CD4-positive, alpha-beta T cell (primary cell): Measurements from ENCODE around the gene OAS3. TPM values are rescaled to one million over a fixed set of nuclear protein-coding genes. Genes with fewer than 3 reads are reported as not detected.

ENCODE experiments used
- ATAC-seq: fragments of 200-7000 bp; cut with Tn5 transposase; one replicate; pipeline ENCODE4 v1.10.0; 2022; ENCODE audit warnings: mild to moderate bottlenecking; ENCODE audit not compliant: poor library complexity
- CTCF ChIA-PET: fragments of 350-600 bp; sonication (Branson Sonifier 250); formaldehyde crosslinking; loops from one replicate; lab custom pipeline; 2021; ENCODE audit warnings: antibody characterized with exemption, inconsistent platforms; lab: Charles Lee
- POLR2A ChIA-PET: fragments of 350-600 bp; sonication (Branson Sonifier 250); formaldehyde crosslinking; loops from one replicate; lab custom pipeline; 2021; ENCODE audit warnings: antibody characterized with exemption, inconsistent platforms; lab: Charles Lee
- DNase-seq, 14 experiments: peaks; one replicate each; pipeline ENCODE4 v3.0.0-alpha.2; 2013 to 2020; ENCODE audit warnings: mixed read lengths in 2 of 14
- H3K27ac ChIP-seq, 2 donors: one replicate each; pipeline versions ENCODE4 v1.5.1 to v1.7.0; 2013; ENCODE audit warnings: low read length in 2 of 2, low read depth in 1 of 2, mild to moderate bottlenecking in 1 of 2
- H3K27me3 ChIP-seq, 2 experiments: 1 replicate in 1 of 2; 2 replicates in 1 of 2; pipeline versions ENCODE4 v1.6.1 to v1.7.0; 2013; ENCODE audit warnings: low read length in 2 of 2, control low read depth in 1 of 2, mild to moderate bottlenecking in 1 of 2, moderate library complexity in 1 of 2; ENCODE audit not compliant: insufficient read depth in 2 of 2, control insufficient read depth in 1 of 2
- H3K36me3 ChIP-seq: one replicate; pipeline ENCODE4 v1.6.1; 2013; ENCODE audit warnings: low read length, control low read depth; ENCODE audit not compliant: insufficient read depth
- H3K4me1 ChIP-seq: one replicate; pipeline ENCODE4 v1.6.1; 2013; ENCODE audit warnings: low read length, control low read depth; ENCODE audit not compliant: insufficient read depth
- H3K4me3 ChIP-seq: one replicate; pipeline ENCODE4 v1.5.1; 2013; ENCODE audit warnings: mild to moderate bottlenecking, low read length, moderate library complexity
- H3K9me3 ChIP-seq, 2 experiments: 1 replicate in 1 of 2; 2 replicates in 1 of 2; pipeline versions ENCODE4 v1.6.1 to v1.7.0; 2013; ENCODE audit warnings: low read length in 2 of 2, mild to moderate bottlenecking in 2 of 2, control low read depth in 1 of 2, moderate library complexity in 1 of 2; ENCODE audit not compliant: control insufficient read depth in 1 of 2, insufficient read depth in 1 of 2
- H3K27ac Mint-ChIP-seq: one replicate; pipeline ENCODE4 v1.8.0; 2020; ENCODE audit warnings: mixed read lengths
- H3K27me3 Mint-ChIP-seq: one replicate; pipeline ENCODE4 v1.8.0; 2021; ENCODE audit warnings: mixed read lengths
- H3K36me3 Mint-ChIP-seq: one replicate; pipeline ENCODE4 v1.8.0; 2021; ENCODE audit warnings: low read depth, mixed read lengths
- H3K4me1 Mint-ChIP-seq: one replicate; pipeline ENCODE4 v1.8.0; 2021; ENCODE audit warnings: low read depth, mixed read lengths
- H3K4me3 Mint-ChIP-seq: one replicate; pipeline ENCODE4 v1.8.0; 2020; ENCODE audit warnings: mild to moderate bottlenecking, mixed read lengths
- H3K9me3 Mint-ChIP-seq: one replicate; pipeline ENCODE4 v1.8.0; 2020; ENCODE audit warnings: mixed read lengths
- CTCF ChIP-seq: fragments of 200-600 bp; IDR thresholded peaks from one replicate; pipeline ENCODE4 v1.8.0; 2022; ENCODE audit warnings: antibody characterized with exemption, mild to moderate bottlenecking
- intact Hi-C, 2 experiments: fragments of 100-400 bp; cut with DNase I in 1 of 2; cut with micrococcal nuclease in 1 of 2; formaldehyde crosslinking; loops; one replicate each; pipeline versions ENCODE4 v1.15.1 to v1.9.0; 2023 to 2025; cut with DNase I, micrococcal nuclease
- total RNA-seq, 174 experiments: library from RNA in 2 of 174; stranded (reverse) in 2 of 174; gene quantifications; one replicate each; pipeline ENCODE4 v1.2.3 and lab custom pipeline; 2021 to 2026

Gene OAS3
- total RNA-seq, 2 experiments from 2014 or later: 13.9 to 14.5 TPM

DNA sequence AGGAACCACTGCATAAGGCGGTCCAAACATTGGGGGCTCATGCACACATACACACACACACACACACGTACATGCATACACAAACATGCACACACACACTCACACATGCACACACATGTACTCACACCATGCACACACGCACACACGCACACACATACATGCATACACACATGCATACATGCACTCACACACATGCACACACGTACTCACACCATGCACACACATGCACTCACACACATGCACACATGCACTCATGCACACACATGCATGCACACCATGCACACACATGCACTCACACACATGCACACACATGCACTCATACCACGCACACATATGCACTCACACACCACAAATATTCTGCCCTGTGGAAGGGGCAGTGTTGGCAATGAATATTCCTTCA lies 62.2 kb downstream of the OAS3 start:
- H3K4me1 ChIP-seq: no peaks in the 10 kb centered on the region
- no peaks in the 10 kb centered on the region for H3K9me3 ChIP-seq
- TF ChIP-seq CTCF: no peak
- H3K4me3 Mint-ChIP-seq: no peak overlapping the region
- POLR2A ChIA-PET: no interaction called here
- H3K27ac Mint-ChIP-seq: no peak overlapping the region
- ATAC-seq: no peak
- no peaks in the 10 kb centered on the region for H3K27me3 Mint-ChIP-seq
- intact Hi-C loops: no loop called here
- no peaks in the 10 kb centered on the region for H3K4me1 Mint-ChIP-seq
- H3K27me3 ChIP-seq: no peaks in the 10 kb centered on the region
- H3K27ac ChIP-seq: no peak overlapping the region
- DNase-seq: no peak
- CTCF ChIA-PET: no interaction called here
- peaks cover 99% of the 10 kb centered on the region for H3K36me3 Mint-ChIP-seq
- no peaks in the 10 kb centered on the region for H3K9me3 Mint-ChIP-seq
- peaks cover 93% of the 10 kb centered on the region for H3K36me3 ChIP-seq
- no peak overlapping the region for H3K4me3 ChIP-seq

GRCh38 chr12:113002155-113002554 lies 63.9 kb downstream of the OAS3 start:
- no peak for TF ChIP-seq CTCF
- POLR2A ChIA-PET: interaction anchor here (1.1 kb wide), 1 partner anchor 9 kb away, joined by 3 read pairs; no protein-coding TSS in a partner anchor

DNA sequence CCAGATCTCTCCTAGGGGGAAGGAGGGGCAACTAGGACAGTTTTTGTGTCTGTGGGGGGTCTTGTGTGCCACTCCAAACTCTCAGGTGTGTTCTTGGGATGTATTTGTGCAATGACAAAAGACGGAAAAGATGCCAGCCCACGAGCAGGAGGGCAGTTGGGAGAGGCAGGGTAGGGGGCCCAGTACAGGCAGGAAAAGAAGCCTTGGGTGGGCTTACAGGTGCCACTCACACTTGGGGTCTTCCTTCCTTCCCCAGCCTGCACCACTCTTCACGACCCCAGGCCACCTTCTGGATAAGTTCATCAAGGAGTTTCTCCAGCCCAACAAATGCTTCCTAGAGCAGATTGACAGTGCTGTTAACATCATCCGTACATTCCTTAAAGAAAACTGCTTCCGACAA lies 64.4 kb downstream of the OAS3 start:
- no peaks in the 10 kb centered on the region for H3K4me1 Mint-ChIP-seq

More at GRCh38 chr12:113002155-113002554, 63.9 kb downstream of the OAS3 start:
- DNase-seq: no peak
- Mint-ChIP-seq H3K27me3 (no peaks in the 10 kb centered on the region), H3K4me3 (no peak overlapping the region), H3K9me3 (no peaks in the 10 kb centered on the region), H3K4me1 (no peaks in the 10 kb centered on the region), H3K36me3 (peaks cover 98% of the 10 kb centered on the region), H3K27ac (no peak overlapping the region)
- H3K27me3 ChIP-seq: no peaks in the 10 kb centered on the region
- H3K4me1 ChIP-seq: no peaks in the 10 kb centered on the region
- ATAC-seq: no peak
- no peaks in the 10 kb centered on the region for H3K9me3 ChIP-seq
- peaks cover 93% of the 10 kb centered on the region for H3K36me3 ChIP-seq
- no peak overlapping the region for H3K27ac ChIP-seq
- intact Hi-C loops: no loop called here
- CTCF ChIA-PET: interaction anchor here (1.3 kb wide), 1 partner anchor 9 kb away, joined by 4 read pairs; no protein-coding TSS in a partner anchor
- H3K4me3 ChIP-seq: no peak overlapping the region

More for the DNA sequence above, 64.4 kb downstream of the OAS3 start:
- H3K27me3 ChIP-seq: no peaks in the 10 kb centered on the region
- no peak overlapping the region for H3K4me3 Mint-ChIP-seq
- H3K4me1 ChIP-seq: no peaks in the 10 kb centered on the region
- H3K27ac Mint-ChIP-seq: no peak overlapping the region
- no peak for ATAC-seq
- CTCF ChIA-PET: no interaction called here
- peaks cover 93% of the 10 kb centered on the region for H3K36me3 ChIP-seq
- intact Hi-C loops: no loop called here
- no peaks in the 10 kb centered on the region for H3K9me3 ChIP-seq
- DNase-seq: no peak
- H3K9me3 Mint-ChIP-seq: no peaks in the 10 kb centered on the region
- no peak overlapping the region for H3K4me3 ChIP-seq
- H3K36me3 Mint-ChIP-seq: peaks cover 97% of the 10 kb centered on the region
- POLR2A ChIA-PET: no interaction called here
- H3K27ac ChIP-seq: no peak overlapping the region
- H3K27me3 Mint-ChIP-seq: no peaks in the 10 kb centered on the region
- no peak for TF ChIP-seq CTCF
